A549 (cell line): Measurements from ENCODE around the gene RAD51B. TPM values are rescaled to one million over a fixed set of nuclear protein-coding genes. Genes with fewer than 3 reads are reported as not detected.

Experiments used
- ATAC-seq, 2 experiments: fragments of 200-7000 bp in 1 of 2; fragments of >200 bp in 1 of 2; cut with Nextera tagmentation in 1 of 2; cut with Tn5 transposase in 1 of 2; 3 replicates each; pipeline versions ENCODE4 v1.8.0 to v1.9.1; 2018 to 2020; ENCODE audit warnings: mild to moderate bottlenecking in 1 of 2, moderate library complexity in 1 of 2
- CTCF ChIA-PET: fragments of 300-600 bp; sonication (Branson Sonifier 250); formaldehyde crosslinking; extraction: SDS; loops from one replicate; lab custom pipeline; 2021; ENCODE audit warnings: antibody characterized with exemption, inconsistent platforms; lab: Yijun Ruan, JAX
- POLR2A ChIA-PET: fragments of 350-600 bp; formaldehyde crosslinking; extraction: SDS; loops from one replicate; lab custom pipeline; 2021; ENCODE audit warnings: antibody characterized with exemption, inconsistent platforms; lab: Yijun Ruan, JAX
- DNase-seq, 2 experiments: peaks; one replicate each; pipeline versions ENCODE4 v3.0.0 to v3.0.0-alpha.2; 2011 to 2016; ENCODE audit warnings: low read depth in 1 of 2, low spot score in 1 of 2
- FAIRE-seq: peaks from 2 replicates; lab custom pipeline; 2011; peaks lifted over from hg19 to GRCh38; lab: Jason Lieb, UNC
- H3K27ac ChIP-seq, 2 experiments: fragments of >200 bp; sonication (Bioruptor Twin); formaldehyde crosslinking; 3 replicates each; pipeline ENCODE4 v1.5.1; 2016 to 2017
- H3K4me1 ChIP-seq: fragments of >200 bp; sonication (Bioruptor Twin); formaldehyde crosslinking; 3 replicates; pipeline ENCODE4 v1.6.1; 2016
- H3K4me2 ChIP-seq: fragments of >200 bp; sonication (Bioruptor Twin); formaldehyde crosslinking; 3 replicates; pipeline ENCODE4 v1.6.1; 2016
- H3K4me3 ChIP-seq: fragments of >200 bp; sonication (Bioruptor Twin); formaldehyde crosslinking; 3 replicates; pipeline ENCODE4 v1.5.1; 2016
- H3K9me3 ChIP-seq: fragments of >200 bp; sonication (Bioruptor Twin); formaldehyde crosslinking; 3 replicates; pipeline ENCODE4 v1.6.1; 2016
- BHLHE40 ChIP-seq: IDR thresholded peaks from 2 replicates; pipeline ENCODE4 v1.6.1; 2012; ENCODE audit warnings: low read depth, low read length, inconsistent platforms
- E2F6 ChIP-seq: IDR thresholded peaks from 2 replicates; pipeline ENCODE4 v1.6.1; 2012; ENCODE audit warnings: low read depth, borderline replicate concordance
- ELK1 ChIP-seq: fragments of 150-350 bp; IDR thresholded peaks from 2 replicates; pipeline ENCODE4 v1.6.1; 2014; ENCODE audit warnings: low read depth, mild to moderate bottlenecking, low read length
- EP300 ChIP-seq, 2 experiments: fragments of >200 bp; sonication (Bioruptor Twin); formaldehyde crosslinking; IDR thresholded peaks; 2 replicates in 1 of 2; 3 replicates in 1 of 2; pipeline ENCODE4 v1.6.1; 2016 to 2017
- ESRRA ChIP-seq: fragments of 150-350 bp; IDR thresholded peaks from 2 replicates; pipeline ENCODE4 v1.6.1; 2014; ENCODE audit warnings: mild to moderate bottlenecking, low read length, borderline replicate concordance
- FOSB ChIP-seq: fragments of 250-450 bp; sonication (Bioruptor Pico); IDR thresholded peaks from 2 replicates; pipeline ENCODE4 v1.5.0; 2020; ENCODE audit warnings: mild to moderate bottlenecking, moderate library complexity
- FOXS1 ChIP-seq: fragments of 250-450 bp; sonication (Bioruptor Pico); IDR thresholded peaks from 2 replicates; pipeline ENCODE4 v1.5.0; 2020; ENCODE audit warnings: mild to moderate bottlenecking, moderate library complexity
- HDAC2 ChIP-seq: fragments of 200-600 bp; sonication (generic); IDR thresholded peaks from 2 replicates; pipeline ENCODE4 v1.6.1; 2016
- HOXA7 ChIP-seq: fragments of 250-450 bp; sonication (Bioruptor Pico); IDR thresholded peaks from 2 replicates; pipeline ENCODE4 v1.5.0; 2020; ENCODE audit warnings: mild to moderate bottlenecking, moderate library complexity
- HOXB13 ChIP-seq: fragments of 250-450 bp; sonication (Bioruptor Pico); IDR thresholded peaks from 2 replicates; pipeline ENCODE4 v1.5.0; 2020; ENCODE audit warnings: low read depth, mild to moderate bottlenecking, moderate library complexity
- JUN ChIP-seq, 2 experiments: fragments of >200 bp; sonication (Bioruptor Twin); formaldehyde crosslinking; IDR thresholded peaks; 2 replicates in 1 of 2; 3 replicates in 1 of 2; pipeline ENCODE4 v1.6.1; 2016 to 2017
- KDM5A ChIP-seq: fragments of 200-600 bp; sonication (generic); IDR thresholded peaks from 2 replicates; pipeline ENCODE4 v1.6.1; 2016; ENCODE audit warnings: antibody characterized with exemption, mild to moderate bottlenecking
- MAFK ChIP-seq: fragments of 450-650 bp; IDR thresholded peaks from 2 replicates; pipeline ENCODE4 v1.6.1; 2014; ENCODE audit not compliant: partially characterized antibody
- MAX ChIP-seq: IDR thresholded peaks from 2 replicates; pipeline ENCODE4 v1.6.1; 2012
- NPAS2 ChIP-seq: fragments of 250-450 bp; sonication (Bioruptor Pico); IDR thresholded peaks from 2 replicates; pipeline ENCODE4 v1.8.0; 2022; ENCODE audit warnings: mild to moderate bottlenecking, moderate library complexity, borderline replicate concordance
- NR3C1 ChIP-seq: fragments of >200 bp; sonication (Bioruptor Twin); formaldehyde crosslinking; IDR thresholded peaks from 3 replicates; pipeline ENCODE4 v1.6.1; 2017
- PHF8 ChIP-seq: fragments of 200-600 bp; sonication (generic); IDR thresholded peaks from 2 replicates; pipeline ENCODE4 v1.6.1; 2016; ENCODE audit warnings: low read depth, mild to moderate bottlenecking, antibody characterized with exemption, moderate library complexity, borderline replicate concordance
- POLR2A ChIP-seq: IDR thresholded peaks from 2 replicates; pipeline ENCODE4 v1.6.1; 2012; ENCODE audit warnings: mild to moderate bottlenecking, low read length
- RAD21 ChIP-seq, 2 experiments: fragments of >200 bp in 1 of 2; sonication (Bioruptor Twin) in 1 of 2; formaldehyde crosslinking in 1 of 2; IDR thresholded peaks in 1 of 2; conservative IDR thresholded peaks in 1 of 2; 2 replicates in 1 of 2; 3 replicates in 1 of 2; pipeline ENCODE4 v1.6.1; 2012 to 2018; ENCODE audit warnings: inconsistent platforms in 1 of 2
- RARB ChIP-seq: fragments of 250-450 bp; sonication (Bioruptor Pico); IDR thresholded peaks from 2 replicates; pipeline ENCODE4 v1.8.0; 2021; ENCODE audit warnings: mild to moderate bottlenecking, moderate library complexity
- RNF2 ChIP-seq: fragments of 200-600 bp; sonication (generic); IDR thresholded peaks from 2 replicates; pipeline ENCODE4 v1.6.1; 2016; ENCODE audit warnings: low read depth, mild to moderate bottlenecking, antibody characterized with exemption, moderate library complexity, borderline replicate concordance
- SMC3 ChIP-seq: fragments of >200 bp; sonication (Bioruptor Twin); formaldehyde crosslinking; IDR thresholded peaks from 3 replicates; pipeline ENCODE4 v1.6.1; 2018; ENCODE audit warnings: inconsistent platforms
- SREBF2 ChIP-seq: fragments of 450-650 bp; IDR thresholded peaks from 2 replicates; pipeline ENCODE4 v1.6.1; 2014; ENCODE audit warnings: mild to moderate bottlenecking, moderate library complexity
- TP53 ChIP-seq: fragments of 250-450 bp; sonication (Bioruptor Pico); IDR thresholded peaks from 2 replicates; pipeline ENCODE4 v1.5.0; 2021; ENCODE audit warnings: mild to moderate bottlenecking, moderate library complexity
- ZNF302 ChIP-seq: fragments of 250-450 bp; sonication (Bioruptor Pico); IDR thresholded peaks from 2 replicates; pipeline ENCODE4 v1.9.0; 2021; ENCODE audit warnings: inconsistent platforms, mild to moderate bottlenecking, moderate library complexity
- WGBS: methylation state at CpG from one replicate; pipeline ENCODE4 v1.1.6; 2017; ENCODE audit errors: missing lambda C conversion rate; 5-methylcytosine and 5-hydroxymethylcytosine counted together
- polyA plus RNA-seq, 4 experiments: library from polyadenylated mRNA; depleted of rRNA in 3 of 4; stranded (reverse); fragments of >200 nt; fragmentation: RNase III in 1 of 4; extraction: RNeasy Plus Mini Kit Qiagen cat#74134 plus additional on column Dnase treatment in 1 of 4; gene quantifications; 2 replicates in 3 of 4; 3 replicates in 1 of 4; pipeline ENCODE4 v1.2.3, GENCODE V29; 2011 to 2017
- TF ChIP-seq, protein P1 (sequence below): fragments of 450-650 bp; IDR thresholded peaks from 2 replicates; pipeline ENCODE4 v1.6.1; 2014; ENCODE audit warnings: antibody characterized with exemption
- TF ChIP-seq, protein P2 (sequence below): IDR thresholded peaks from 2 replicates; pipeline ENCODE4 v1.6.1; 2012
- TF ChIP-seq, protein P3 (sequence below): fragments of >200 bp; sonication (Bioruptor Twin); formaldehyde crosslinking; IDR thresholded peaks from 3 replicates; pipeline ENCODE4 v1.5.1; 2016
- TF ChIP-seq, protein P4 (sequence below): fragments of 200-600 bp; sonication (generic); IDR thresholded peaks from 2 replicates; pipeline ENCODE4 v1.6.1; 2016; ENCODE audit warnings: antibody characterized with exemption, mild to moderate bottlenecking, moderate library complexity

The RAD51B gene
- polyA plus RNA-seq, 2 of the 4 experiments (the other 2 are of a cell fraction), result 7.2 to 10.8 TPM

DNA sequence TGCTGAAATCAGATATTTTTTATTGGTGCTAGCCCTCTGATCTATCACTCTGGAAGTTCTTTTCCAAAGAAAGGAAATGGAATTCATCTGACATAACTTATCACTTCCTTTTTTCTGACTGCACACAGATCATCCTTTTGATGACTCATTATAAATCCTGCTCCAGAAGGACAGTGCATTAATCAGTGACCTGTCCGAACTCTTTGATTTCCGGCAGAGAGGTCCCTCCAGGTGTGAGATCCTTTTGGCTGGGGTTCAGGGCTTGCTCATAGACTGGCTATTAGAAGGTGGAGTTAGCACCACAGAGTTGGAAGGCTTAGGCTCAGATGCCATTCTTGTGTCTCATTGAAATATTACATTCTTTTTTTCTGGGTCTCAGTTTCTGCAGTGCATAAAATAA is 645.1 kb downstream of the RAD51B start (continued):
- no peak for TF ChIP-seq E2F6
- TF ChIP-seq RNF2, result no peak
- peak; percentile 39 to 72 for TF ChIP-seq RAD21 (conservative IDR thresholded peaks at IDR 0.05 in 1 of 2, IDR thresholded peaks at IDR 0.05 in 1 of 2)
- TF ChIP-seq SMC3, result peak; percentile 66
- TF ChIP-seq ELK1, result no peak
- peak; percentile 93 to 95 for TF ChIP-seq JUN (IDR thresholded peaks at IDR 0.05)
- TF ChIP-seq RARB (CRISPR knock-in tag), result no peak
- TF ChIP-seq, protein P1, sequence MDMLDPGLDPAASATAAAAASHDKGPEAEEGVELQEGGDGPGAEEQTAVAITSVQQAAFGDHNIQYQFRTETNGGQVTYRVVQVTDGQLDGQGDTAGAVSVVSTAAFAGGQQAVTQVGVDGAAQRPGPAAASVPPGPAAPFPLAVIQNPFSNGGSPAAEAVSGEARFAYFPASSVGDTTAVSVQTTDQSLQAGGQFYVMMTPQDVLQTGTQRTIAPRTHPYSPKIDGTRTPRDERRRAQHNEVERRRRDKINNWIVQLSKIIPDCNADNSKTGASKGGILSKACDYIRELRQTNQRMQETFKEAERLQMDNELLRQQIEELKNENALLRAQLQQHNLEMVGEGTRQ, result no peak
- no peak for TF ChIP-seq HOXB13
- no peak for TF ChIP-seq PHF8
- no peak for TF ChIP-seq HOXA7 (CRISPR knock-in tag)
- TF ChIP-seq MAX, result peak; percentile 72
- peak; percentile 96 for TF ChIP-seq MAFK
- no peak for TF ChIP-seq FOXS1 (CRISPR knock-in tag)
- no peak for TF ChIP-seq FOSB (CRISPR knock-in tag)
- TF ChIP-seq ESRRA, result no peak
- no peak for TF ChIP-seq POLR2A
- no peak for TF ChIP-seq BHLHE40
- TF ChIP-seq, protein P2, sequence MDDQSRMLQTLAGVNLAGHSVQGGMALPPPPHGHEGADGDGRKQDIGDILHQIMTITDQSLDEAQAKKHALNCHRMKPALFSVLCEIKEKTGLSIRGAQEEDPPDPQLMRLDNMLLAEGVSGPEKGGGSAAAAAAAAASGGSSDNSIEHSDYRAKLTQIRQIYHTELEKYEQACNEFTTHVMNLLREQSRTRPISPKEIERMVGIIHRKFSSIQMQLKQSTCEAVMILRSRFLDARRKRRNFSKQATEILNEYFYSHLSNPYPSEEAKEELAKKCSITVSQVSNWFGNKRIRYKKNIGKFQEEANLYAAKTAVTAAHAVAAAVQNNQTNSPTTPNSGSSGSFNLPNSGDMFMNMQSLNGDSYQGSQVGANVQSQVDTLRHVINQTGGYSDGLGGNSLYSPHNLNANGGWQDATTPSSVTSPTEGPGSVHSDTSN, result no peak; the same call in 1 of the 2 replicates
- no peak for TF ChIP-seq NPAS2 (CRISPR knock-in tag)
- no peak for TF ChIP-seq ZNF302 (CRISPR knock-in tag)
- TF ChIP-seq SREBF2, result no peak
- no peak for TF ChIP-seq HDAC2

- ChIA-PET CTCF (interaction anchor here (1.0 to 1.6 kb wide), 2 partner anchors 9 to 323 kb away, joined by 4 read pairs; no protein-coding TSS in a partner anchor), POLR2A (interaction anchor here (0.5 to 1.0 kb wide), 9 partner anchors 9 to 327 kb away, joined by 3 to 10 read pairs (median 3); partner anchors contain the start of gene ZFP36L1)
- Histone ChIP-seq H3K4me1 (peaks cover 93% of the 10 kb centered on the region), H3K4me2 (peak overlapping the region; percentile 69), H3K27ac (peak overlapping the region; percentile 93 to 100), H3K9me3 (no peaks in the 10 kb centered on the region), H3K4me3 (no peak overlapping the region)
- peak; percentile 84 to 95 for DNase-seq
- peak; percentile 82 for FAIRE-seq
- whole genome bisulfite sequencing, result 8% methylated on average over 3 of the region's 3 CpGs
- ATAC-seq, result peak; percentile 79 to 83
- TF ChIP-seq FOSB (CRISPR knock-in tag), result no peak
- TF ChIP-seq, protein P1, result no peak
- TF ChIP-seq KDM5A, result no peak
- TF ChIP-seq, protein P3, sequence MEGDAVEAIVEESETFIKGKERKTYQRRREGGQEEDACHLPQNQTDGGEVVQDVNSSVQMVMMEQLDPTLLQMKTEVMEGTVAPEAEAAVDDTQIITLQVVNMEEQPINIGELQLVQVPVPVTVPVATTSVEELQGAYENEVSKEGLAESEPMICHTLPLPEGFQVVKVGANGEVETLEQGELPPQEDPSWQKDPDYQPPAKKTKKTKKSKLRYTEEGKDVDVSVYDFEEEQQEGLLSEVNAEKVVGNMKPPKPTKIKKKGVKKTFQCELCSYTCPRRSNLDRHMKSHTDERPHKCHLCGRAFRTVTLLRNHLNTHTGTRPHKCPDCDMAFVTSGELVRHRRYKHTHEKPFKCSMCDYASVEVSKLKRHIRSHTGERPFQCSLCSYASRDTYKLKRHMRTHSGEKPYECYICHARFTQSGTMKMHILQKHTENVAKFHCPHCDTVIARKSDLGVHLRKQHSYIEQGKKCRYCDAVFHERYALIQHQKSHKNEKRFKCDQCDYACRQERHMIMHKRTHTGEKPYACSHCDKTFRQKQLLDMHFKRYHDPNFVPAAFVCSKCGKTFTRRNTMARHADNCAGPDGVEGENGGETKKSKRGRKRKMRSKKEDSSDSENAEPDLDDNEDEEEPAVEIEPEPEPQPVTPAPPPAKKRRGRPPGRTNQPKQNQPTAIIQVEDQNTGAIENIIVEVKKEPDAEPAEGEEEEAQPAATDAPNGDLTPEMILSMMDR, result no peak
- peak; percentile 16 to 35; a peak in 3 of 5 replicates for TF ChIP-seq RAD21 (conservative IDR thresholded peaks at IDR 0.05 in 1 of 2, IDR thresholded peaks at IDR 0.05 in 1 of 2)
- peak; percentile 41 to 55; a peak in 2 of 5 replicates for TF ChIP-seq EP300 (IDR thresholded peaks at IDR 0.05)
- no peak for TF ChIP-seq TP53
- TF ChIP-seq BHLHE40, result no peak
- TF ChIP-seq HOXB13, result no peak
- TF ChIP-seq NR3C1, result no peak
- TF ChIP-seq MAFK, result peak; percentile 57
- TF ChIP-seq, protein P4, sequence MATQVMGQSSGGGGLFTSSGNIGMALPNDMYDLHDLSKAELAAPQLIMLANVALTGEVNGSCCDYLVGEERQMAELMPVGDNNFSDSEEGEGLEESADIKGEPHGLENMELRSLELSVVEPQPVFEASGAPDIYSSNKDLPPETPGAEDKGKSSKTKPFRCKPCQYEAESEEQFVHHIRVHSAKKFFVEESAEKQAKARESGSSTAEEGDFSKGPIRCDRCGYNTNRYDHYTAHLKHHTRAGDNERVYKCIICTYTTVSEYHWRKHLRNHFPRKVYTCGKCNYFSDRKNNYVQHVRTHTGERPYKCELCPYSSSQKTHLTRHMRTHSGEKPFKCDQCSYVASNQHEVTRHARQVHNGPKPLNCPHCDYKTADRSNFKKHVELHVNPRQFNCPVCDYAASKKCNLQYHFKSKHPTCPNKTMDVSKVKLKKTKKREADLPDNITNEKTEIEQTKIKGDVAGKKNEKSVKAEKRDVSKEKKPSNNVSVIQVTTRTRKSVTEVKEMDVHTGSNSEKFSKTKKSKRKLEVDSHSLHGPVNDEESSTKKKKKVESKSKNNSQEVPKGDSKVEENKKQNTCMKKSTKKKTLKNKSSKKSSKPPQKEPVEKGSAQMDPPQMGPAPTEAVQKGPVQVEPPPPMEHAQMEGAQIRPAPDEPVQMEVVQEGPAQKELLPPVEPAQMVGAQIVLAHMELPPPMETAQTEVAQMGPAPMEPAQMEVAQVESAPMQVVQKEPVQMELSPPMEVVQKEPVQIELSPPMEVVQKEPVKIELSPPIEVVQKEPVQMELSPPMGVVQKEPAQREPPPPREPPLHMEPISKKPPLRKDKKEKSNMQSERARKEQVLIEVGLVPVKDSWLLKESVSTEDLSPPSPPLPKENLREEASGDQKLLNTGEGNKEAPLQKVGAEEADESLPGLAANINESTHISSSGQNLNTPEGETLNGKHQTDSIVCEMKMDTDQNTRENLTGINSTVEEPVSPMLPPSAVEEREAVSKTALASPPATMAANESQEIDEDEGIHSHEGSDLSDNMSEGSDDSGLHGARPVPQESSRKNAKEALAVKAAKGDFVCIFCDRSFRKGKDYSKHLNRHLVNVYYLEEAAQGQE, result no peak
- peak; percentile 46 to 54; a peak in 4 of 5 replicates for TF ChIP-seq JUN (IDR thresholded peaks at IDR 0.05)
These were observed 647.0 kb downstream of the RAD51B start for GRCh38 chr14:68466491-68466977.
